GM18502 (cell line): ENCODE results near the gene DUSP7.

Experiments
- ATAC-seq: cut with Tn5 transposase; IDR thresholded peaks from one replicate; pipeline ENCODE4 v1.9.1; 2021; ENCODE audit warnings: mild to moderate bottlenecking; ENCODE audit not compliant: unreplicated experiment, poor library complexity

Gene DUSP7

DNA sequence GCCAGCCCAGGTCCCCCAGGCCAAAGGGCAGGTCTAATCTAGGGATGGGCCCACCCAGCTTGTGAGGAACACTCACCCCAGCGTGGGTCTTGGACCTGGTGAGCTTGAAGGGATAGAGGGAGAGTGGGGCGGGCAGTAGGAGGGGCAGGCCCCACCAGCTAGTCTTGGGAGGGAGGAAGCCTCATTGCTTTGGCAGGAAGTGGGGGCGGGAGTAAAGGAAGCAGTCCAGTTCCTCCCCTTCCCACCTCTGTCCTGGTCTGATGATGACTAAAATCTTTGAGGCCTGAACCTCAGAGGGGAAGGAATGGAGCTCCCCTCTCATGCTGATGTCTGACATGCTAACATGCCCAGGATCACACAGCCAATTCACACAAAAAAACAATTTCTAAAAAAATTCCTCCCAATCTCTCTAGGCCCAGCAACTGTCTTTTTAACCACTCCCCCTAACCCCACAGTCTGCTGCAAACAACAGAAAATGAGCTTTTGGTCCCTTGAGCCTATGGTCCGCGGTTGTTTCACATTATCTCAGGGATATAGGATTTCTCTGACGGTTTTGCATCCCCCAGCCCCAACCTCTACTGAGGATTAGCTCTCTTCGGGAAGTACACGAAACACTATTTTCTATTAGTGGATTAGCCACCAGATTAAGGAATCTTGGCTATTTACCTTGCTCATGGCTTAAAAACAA is 30.7 kb upstream of the DUSP7 start:
- no peak for ATAC-seq

DNA sequence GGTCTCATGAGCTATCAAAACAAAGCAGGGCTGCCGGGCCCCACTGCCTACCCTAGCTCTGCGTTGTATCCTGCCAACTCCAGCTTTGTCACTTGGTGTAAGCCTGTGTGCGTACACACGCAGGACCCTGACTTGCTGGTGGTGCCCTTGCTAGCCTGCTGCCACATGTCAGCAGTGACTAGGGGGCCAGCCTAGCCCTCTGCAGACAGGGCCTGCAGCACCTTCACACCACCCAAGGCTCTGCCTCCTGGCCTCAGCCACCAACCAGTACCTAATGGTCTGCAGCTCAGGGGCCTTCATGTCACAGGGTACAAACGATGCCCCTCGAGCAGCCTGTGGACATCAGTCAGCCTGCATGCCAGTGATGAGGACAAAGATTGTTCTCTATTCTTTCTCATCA is 30.1 kb upstream of the DUSP7 start:
- no peak for ATAC-seq

DNA sequence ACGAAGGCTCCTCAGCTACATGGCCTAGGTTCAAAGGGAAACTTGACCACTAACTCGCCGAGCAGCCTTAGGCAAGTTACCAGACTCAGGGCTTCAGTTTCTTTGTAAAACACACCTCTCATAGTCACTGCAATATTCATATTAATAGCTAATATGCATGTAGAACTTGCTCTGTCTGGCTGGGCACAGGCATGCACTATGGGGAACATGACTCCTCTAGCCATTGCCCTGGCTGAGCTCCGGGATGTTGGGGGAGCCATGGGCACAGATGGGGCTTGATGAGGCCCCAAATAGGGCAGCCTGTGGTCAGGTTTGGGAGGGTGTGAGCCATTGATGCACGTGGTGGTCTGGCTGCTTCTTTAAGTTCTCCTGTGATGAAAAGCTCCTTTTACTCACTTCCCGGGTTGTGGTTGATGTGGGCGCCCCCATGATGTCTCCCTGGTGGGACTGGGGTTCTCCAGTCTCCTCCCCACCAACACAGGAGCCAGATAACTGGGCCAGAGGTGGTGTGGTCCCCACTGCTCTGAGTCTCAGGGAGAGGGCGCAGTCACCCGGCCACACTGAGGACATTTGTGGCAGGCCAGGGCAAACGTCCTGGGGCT is 29.4 kb upstream of the DUSP7 start:
- no peak for ATAC-seq

DNA sequence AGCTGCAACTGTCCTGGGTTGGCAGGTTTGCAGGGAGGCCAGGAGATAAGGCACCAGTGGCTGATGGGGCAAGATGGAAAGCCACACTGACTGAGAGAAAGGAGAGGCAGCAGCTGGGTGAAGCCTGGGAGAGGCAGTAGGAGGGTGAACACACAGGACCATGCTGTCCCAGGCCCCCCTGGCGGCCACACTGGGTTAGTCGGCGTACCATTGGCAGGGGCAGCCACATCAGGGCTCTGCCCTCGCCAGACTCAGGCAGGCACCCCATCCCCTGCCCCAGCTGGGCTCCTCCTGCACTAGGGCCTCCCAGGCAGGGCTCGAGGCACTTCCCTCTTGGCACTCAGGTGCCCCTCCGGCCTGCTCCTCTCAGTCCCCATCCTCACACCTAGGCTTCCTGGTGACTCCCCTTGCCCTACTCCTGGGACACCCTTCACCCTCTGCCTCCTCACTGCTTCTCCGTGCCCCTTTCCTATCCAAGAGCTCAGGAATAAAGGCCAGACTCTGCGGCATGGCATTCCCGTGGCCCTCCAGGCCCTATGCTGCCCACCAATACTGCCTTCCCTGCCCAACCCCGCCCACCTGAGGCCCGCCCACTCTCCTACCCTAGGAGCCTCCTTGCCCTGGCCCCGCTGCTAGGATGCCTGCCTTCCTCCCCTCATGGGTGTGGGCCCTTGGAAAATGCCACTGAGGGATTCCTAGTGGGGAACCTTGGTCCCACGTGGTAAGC is 28.7 kb upstream of the DUSP7 start:
- ATAC-seq: no peak

DNA sequence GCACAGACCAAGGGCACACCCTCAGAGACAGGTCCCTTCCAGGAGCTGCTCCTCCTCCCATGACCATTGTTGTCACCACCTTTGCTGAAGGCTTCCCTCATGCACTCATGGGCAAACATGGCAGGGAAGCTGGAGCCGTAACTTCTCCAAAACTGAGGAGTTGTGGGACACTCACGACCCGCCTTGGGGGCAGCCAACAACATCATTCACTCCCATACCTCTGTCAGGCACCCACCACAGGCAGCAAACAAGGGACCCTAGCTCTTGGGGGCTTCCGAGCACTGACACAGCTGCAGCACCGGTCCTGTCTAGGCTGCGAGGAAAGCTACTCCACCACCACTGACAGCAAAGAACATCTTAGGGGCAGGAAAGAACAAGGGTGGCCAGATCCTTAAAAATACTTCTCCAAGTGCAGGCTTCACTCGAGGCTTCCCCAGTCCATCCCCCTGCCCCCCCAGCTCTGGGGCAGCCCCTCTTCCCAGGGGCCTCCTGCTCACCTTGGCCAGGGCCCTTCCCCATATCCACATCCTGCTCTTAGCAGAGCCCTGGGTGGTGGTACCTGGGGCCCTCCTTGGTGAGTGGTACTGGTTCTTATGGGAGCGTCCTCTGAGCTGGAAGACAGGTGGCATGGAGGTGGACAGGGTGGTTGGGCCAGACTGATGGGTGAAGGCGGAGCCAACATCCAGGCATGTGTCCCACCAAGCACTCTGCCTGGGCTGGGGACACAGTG is 28.0 kb upstream of the DUSP7 start:
- no peak for ATAC-seq

DNA sequence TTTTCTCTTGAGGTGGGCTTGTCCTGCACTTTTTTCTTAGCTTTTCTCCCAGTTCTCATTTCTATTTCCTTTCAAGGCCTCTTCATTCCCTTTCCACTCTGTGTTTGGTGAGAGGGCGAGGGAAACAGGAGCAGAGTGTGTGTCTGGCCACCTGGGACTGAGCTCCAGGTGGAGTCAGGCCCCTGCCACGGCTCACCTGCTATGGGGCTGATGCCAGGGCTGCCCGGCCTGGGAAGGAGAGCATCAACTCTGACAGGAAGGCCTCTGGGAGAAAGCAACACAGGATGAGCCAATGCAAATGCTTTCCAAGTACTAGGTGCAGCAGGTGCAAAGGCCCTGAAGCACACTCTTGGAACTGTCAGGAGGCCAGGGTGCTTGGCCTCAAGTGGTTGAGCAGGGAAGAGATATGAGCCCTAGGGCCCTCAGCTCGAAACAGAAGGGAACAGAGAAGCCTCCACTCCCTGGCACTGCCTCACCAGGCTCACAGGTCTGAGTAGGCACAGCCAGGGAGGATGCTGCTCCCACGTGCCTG is 27.3 kb upstream of the DUSP7 start:
- no peak for ATAC-seq

DNA sequence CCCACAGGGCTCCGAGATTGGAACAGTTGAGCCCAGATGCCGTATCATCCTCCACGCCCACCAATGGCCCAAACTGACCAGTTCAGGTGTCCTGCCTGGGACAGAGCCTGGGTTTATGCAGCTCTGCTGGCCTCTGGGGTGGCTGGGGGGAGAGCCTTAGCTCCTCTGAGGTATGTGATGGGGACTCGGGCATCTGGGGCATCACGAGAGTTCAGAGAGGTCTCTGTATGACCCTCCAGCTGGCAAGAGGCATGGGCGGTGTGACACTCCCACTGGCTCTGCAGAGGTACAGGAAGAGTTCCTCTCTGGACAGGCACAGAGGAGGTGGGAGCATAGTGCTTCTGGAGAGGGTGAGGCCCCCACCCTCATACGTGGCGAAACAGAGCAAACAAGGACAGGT is 26.6 kb upstream of the DUSP7 start:
- ATAC-seq: no peak

DNA sequence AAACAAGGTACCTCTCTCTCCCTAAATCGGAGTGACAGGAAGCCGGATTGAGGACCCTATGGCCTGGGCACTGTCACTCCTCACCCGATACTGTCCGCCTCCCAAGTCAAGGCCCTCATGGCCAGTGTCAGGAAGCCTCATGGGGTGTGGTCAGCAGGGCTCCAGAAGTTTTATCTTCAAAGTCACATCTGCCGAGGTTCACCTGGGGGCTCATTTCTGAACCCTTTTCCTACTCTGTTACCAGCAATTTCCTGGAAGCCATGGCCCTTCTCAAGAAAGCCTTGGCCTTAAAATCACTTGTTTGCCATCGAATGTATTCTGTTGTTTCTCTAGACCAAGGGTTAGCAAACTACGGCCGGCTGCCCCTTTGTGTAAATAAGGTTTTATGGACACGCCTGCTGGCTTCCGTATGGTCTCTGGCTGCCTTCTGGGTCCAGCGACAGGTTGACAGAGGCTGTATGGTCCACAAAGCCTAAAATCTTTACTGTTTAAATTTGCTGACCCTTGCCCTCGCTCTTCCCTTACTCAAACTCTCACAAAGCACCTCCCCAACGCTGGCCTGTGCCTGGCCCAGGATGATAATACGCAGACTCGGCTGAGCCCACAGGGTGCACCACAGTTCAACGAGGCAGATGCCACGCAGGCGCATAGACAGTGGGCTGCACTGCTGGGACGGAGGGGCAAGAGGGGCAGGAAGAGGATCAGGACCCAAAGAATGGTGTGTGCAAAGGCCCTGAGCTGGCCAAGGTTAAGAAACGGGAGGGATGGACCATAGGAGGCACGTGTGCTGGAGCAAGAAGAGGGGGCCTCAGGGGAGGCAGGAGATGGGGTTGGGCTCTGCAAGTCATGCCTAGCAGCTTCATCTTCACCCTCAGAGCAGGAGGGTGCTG is 24.7 kb upstream of the DUSP7 start:
- no peak for ATAC-seq

DNA sequence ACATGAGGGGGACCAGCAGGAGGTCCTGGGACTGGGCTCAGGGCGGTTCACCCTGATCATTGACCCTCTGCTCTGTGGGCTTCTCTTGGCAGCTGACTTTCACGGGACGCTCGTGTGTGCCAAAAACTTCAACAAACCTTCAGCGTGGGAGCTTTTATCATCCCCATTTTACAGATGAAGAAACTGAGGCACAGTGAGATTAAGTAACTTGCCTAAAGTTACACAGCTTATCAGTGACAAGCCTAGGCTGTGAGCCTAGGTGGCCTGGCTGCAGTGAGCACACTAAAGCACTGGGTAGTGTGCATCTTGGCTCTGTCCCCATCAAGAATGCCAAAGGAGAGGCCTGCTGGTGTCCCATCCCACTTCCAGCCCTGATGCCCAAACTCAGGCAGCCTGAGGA is 23.6 kb upstream of the DUSP7 start:
- no peak for ATAC-seq

DNA sequence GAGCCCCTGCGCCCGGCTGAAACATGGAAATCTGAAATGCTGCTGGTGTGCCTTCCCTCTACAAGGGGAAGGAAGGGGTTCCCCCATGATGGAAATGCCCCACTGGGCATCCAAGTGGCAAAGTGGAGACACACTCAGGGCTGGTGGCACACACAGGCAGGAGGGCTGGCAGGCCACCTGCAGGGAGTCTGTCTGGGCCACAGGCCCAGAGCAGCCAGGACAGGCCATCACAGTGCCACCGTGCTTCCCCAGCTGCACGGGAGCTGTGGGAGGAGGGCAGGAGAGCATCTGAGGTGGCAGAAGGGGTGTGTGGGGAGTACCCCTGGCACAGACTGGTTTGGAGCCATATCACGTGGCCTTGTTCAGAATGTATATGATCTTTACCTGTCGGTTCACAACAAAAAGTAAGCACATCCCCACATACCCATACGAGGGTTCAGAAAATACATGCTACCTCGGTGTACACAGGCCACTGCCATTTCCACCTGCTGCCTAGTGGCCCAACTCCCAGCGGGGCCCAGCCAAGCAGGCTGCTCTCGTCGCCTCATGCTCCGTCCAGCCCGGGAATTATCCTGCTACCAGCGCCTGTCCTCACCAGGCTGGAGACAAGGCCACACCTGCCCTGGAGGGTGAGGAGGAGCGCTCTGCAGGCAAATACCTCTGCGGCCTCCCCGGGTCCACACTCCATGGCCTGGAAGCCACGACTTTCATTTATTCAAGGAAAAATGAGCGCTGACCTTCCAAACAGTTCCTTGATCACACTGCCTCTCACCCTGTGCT is 22.6 kb upstream of the DUSP7 start:
- no peak for ATAC-seq

DNA sequence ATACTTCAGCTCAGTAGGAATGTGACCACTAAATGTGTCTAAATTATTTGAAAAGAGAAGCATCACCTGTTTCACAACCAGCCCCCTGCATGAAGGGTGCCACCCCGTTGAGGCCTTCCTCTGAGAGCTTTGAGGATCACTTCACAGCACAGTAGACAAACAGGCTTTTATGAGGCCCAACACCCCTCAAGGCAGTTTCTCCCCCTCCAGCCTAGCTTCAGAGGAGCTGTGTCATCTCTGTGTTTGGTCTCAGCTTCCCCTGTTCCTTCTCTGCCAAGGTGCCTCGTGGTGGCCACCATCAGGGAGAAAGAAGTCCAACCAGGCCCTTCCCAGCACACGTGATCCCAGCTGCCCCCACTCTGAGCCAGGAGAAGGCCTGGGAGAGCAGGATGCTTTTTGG is 21.6 kb upstream of the DUSP7 start:
- ATAC-seq: no peak

DNA sequence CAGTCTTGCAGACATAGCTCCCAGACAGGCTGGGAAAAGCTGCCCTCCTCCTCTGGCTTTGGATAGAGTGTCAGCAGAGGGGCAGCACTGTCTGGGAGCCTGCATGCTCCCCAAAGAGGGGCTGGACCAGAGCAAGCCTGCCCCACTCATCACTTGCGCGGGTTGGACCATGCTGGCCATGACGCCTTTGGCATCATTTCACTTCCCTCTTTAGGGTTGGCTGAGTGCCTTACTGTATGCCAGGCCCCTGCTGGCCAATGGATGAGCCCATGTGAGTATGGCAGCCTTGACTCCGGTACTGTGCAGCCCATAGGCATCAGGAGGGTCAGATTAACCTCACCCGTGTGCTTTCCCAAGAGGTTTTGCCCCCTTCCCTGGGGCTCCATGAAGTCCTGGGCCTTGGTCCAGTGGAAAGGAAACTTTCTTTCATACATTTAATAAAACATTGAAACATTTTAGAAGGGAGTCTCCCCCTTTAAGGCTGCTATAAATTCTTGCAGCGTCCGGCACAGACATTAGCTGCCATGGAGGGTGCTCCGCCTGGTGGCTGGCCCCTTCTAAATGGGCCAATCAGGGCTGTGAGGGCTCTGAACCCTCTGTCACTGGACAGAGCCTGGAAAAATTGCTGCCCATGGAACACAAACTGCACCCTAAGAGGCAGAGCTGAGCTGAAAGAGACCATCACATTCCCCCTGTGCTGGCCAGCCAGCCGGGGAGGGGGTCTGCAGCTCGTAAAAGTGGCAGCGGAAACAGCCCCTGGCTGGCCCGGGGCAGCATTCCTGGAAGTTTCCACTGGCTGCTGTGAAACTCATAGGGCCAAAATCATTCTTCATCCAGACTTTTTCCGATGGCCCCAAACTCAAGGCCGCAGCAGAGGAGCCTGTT is 20.8 kb upstream of the DUSP7 start:
- no peak for ATAC-seq

DNA sequence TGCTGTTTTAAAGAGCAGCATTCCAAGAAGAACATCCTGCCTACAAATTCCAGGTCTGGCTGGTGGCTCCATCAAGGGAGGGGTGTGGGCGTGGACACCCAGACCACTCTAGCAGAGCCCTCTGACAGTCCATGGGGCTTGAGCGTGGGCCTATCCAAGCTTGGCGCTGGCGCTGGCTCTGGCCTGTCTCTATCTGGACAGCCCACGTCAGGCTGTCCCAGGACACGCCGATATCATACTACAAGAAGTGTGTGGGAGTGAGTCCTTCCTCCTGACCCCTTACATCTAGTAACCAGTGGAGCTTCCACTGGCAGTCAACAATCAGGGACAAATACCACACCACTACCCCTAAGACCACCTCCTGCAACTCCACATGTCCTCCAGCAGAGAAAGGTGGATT is 17.1 kb upstream of the DUSP7 start:
- ATAC-seq: no peak

DNA sequence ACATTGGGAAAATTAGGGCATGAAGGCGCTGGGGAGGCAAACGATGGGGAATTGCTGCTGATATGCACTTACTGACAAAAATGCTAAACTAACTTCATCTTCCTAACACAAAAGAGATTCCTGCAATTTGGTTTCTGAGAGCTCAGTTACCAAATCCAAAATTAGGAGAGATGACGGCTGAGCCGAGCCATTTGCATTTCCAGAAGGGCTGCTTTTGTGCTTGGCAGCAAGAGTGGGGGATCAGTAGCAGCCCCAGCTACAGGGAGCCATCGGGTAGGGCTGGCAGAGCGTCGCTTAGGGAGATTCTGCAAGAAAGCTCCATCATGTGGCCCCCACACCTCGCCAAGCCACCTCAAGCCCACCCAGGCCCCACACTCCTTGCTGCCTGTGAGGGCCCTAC is 16.1 kb upstream of the DUSP7 start:
- ATAC-seq: no peak

DNA sequence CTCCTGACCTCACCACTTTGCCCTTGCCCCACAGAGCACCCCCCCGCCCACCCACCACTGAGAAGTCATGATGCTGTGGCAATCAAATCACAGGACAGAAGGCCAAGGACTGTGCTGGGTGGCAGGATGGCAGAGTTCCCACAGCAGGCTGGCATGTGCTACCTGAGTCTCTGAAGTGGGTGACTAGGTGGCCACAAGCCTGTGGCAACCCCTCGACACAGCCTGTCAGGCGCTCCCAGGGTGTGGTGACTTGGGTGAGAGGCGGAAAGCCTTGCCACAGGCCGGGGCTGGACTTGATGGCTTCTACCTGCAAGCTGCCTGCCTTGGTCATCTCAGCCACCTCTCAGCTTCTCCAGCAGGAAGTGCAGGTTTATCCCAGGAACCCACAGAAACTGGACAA is 15.6 kb upstream of the DUSP7 start:
- no peak for ATAC-seq

DNA sequence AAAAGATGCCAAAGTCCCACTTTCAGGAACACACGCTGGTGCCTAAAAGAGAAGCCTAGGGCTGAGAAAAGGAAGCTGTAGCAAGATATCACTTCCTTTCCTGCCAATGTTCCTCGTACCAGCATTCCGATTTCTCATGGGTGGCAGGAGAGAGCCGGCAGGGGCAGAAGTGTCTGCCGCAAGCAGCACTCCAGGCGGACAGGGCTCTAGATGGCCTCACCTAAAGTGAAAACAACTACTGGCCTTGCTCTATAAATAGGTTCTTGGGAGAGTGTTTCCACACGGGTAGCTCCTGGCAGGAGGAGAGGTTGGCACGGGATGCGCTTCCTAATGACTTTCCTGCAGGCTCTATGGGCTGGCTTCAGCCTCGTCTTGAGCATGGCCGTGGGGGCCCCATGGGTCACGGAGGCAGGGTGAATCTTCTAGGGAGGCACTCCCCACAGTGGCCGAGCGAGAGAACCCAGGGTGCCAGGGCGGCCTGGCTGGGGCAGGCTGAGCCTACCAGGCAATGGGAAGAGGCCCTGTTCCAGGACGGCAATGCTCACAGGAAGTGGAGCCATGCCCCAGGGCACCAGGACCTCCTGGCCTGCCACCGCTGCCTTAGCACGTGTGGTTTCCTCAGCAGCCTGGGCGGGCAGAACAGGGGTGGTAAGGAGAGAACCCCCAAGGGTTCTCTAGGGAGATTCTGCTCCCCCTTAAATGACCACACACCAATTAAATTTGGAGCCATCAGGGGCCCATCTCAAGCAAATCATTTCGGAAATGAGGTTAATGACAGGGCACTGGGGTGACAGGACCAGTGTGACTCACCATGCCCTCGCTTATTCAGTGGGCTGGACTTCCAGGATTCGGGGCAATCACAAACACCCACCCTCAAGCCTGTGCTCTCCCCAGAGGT is 14.6 kb upstream of the DUSP7 start:
- ATAC-seq: no peak

DNA sequence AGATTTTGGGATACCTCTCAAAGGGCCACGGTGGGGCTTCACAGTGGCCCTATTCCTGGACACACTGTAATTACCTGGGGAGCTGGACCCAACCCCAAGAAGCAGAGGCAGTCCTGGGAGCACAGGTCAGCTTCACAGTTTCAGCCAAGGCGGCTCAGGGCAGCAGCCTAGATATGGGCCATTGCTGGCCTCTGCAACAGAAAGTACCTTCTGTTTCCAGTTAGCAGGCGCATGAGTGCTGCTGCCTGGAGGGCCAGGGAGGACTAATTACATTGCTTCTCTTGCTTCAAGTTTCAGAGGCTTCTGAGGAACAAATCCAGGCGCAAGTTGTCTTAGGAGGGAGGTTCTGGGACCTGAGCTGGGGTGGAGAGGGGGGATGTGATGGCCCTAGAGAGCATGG is 13.5 kb upstream of the DUSP7 start:
- no peak for ATAC-seq
